Natural killer cell (primary cell): ENCODE data around the gene BUD23. TPM values are rescaled to one million over a fixed set of nuclear protein-coding genes. Genes with fewer than 3 reads are reported as not detected.
A peak's percentile ranks its signal among the peaks of the same experiment; 100 is the strongest.
"Not testable (repeated sequence)": the region's sequence is repeated elsewhere in the genome, so short reads cannot be mapped to it uniquely, and the experiment has no call there.

Experiments
- ATAC-seq, 3 donors: fragments of 150-1000 bp in 2 of 3; fragments of 200-7000 bp in 1 of 3; cut with Tn5 transposase; 1 replicate in 1 of 3; 2 replicates in 2 of 3; pipeline ENCODE4 v1.10.0; 2021; ENCODE audit warnings: mild to moderate bottlenecking in 2 of 3, moderate library complexity in 2 of 3
- DNase-seq, 2 donors: peaks; one replicate each; pipeline versions ENCODE4 v3.0.0 to v3.0.0-alpha.2; 2013 to 2021; ENCODE audit warnings: mixed read lengths in 1 of 2
- H3K27ac ChIP-seq: one replicate; pipeline ENCODE4 v1.5.1; 2013; ENCODE audit warnings: mild to moderate bottlenecking, low read length
- H3K27me3 ChIP-seq: one replicate; pipeline ENCODE4 v1.6.1; 2013; ENCODE audit warnings: low read length; ENCODE audit not compliant: control insufficient read depth, insufficient read depth
- H3K36me3 ChIP-seq: one replicate; pipeline ENCODE4 v1.6.1; 2013; ENCODE audit warnings: low read length; ENCODE audit not compliant: control insufficient read depth, insufficient read depth
- H3K4me1 ChIP-seq: one replicate; pipeline ENCODE4 v1.6.1; 2013; ENCODE audit warnings: low read length; ENCODE audit not compliant: control insufficient read depth, insufficient read depth
- H3K4me3 ChIP-seq: one replicate; pipeline ENCODE4 v1.5.1; 2013; ENCODE audit warnings: low read length
- H3K9me3 ChIP-seq: one replicate; pipeline ENCODE4 v1.6.1; 2013; ENCODE audit warnings: low read length; ENCODE audit not compliant: control insufficient read depth, insufficient read depth
- H3K27ac Mint-ChIP-seq, 2 donors: one replicate each; pipeline ENCODE4 v1.8.0; 2022; ENCODE audit warnings: mild to moderate bottlenecking in 2 of 2, mixed read lengths in 2 of 2, moderate library complexity in 1 of 2
- H3K27me3 Mint-ChIP-seq, 2 donors: one replicate each; pipeline ENCODE4 v1.8.0; 2022; ENCODE audit warnings: low read depth in 2 of 2, mixed read lengths in 2 of 2
- H3K36me3 Mint-ChIP-seq: one replicate; pipeline ENCODE4 v1.8.0; 2022; ENCODE audit warnings: mixed read lengths
- H3K4me1 Mint-ChIP-seq, 2 donors: one replicate each; pipeline ENCODE4 v1.8.0; 2022; ENCODE audit warnings: mixed read lengths in 2 of 2
- H3K4me3 Mint-ChIP-seq: one replicate; pipeline ENCODE4 v1.8.0; 2022; ENCODE audit warnings: mild to moderate bottlenecking, moderate library complexity, mixed read lengths
- H3K9me3 Mint-ChIP-seq, 2 donors: one replicate each; pipeline ENCODE4 v1.8.0; 2022; ENCODE audit warnings: mixed read lengths in 2 of 2
- CTCF ChIP-seq: fragments of 200-600 bp; IDR thresholded peaks from one replicate; pipeline ENCODE4 v1.8.0; 2022; ENCODE audit warnings: antibody characterized with exemption
- WGBS: methylation state at CpG from one replicate; pipeline ENCODE4 v1.1.7; 2013; ENCODE audit warnings: missing lambda C conversion rate; ENCODE audit not compliant: insufficient coverage; 5-methylcytosine and 5-hydroxymethylcytosine counted together
- intact Hi-C: fragments of 100-400 bp; cut with micrococcal nuclease; formaldehyde crosslinking; loops from one replicate; pipeline ENCODE4 v1.14.2; 2022
- total RNA-seq, 4 donors: library from RNA; stranded (reverse); fragments of 120-200 nt in 1 of 4; gene quantifications; one replicate each; pipeline versions ENCODE4 v1.2.3 to v1.2.4, GENCODE V29; 2013 to 2022

BUD23 gene
- total RNA-seq, 3 donors from 2014 or later (not counting 1 experiment from before 2014, with no cell fraction given) = 93.1 to 101 (median 94.2) TPM

GRCh38 chr7:73719806-73720169 is 36.4 kb downstream of the BUD23 start:
- H3K27me3 ChIP-seq = no peaks in the 10 kb centered on the region
- H3K9me3 ChIP-seq = no peaks in the 10 kb centered on the region
- H3K4me3 ChIP-seq = no peak overlapping the region
- Mint-ChIP-seq H3K9me3 (no peaks in the 10 kb centered on the region), H3K4me1 (peaks cover 24 to 31% of the 10 kb centered on the region in 2 donors), H3K27ac (peak overlapping the region; percentile 26 to 28), H3K4me3 (peak overlapping the region; percentile 83), H3K27me3 (peaks cover 0 to 3% of the 10 kb centered on the region in 2 donors), H3K36me3 (no peaks in the 10 kb centered on the region)
- 11% methylated on average over 16 of the region's 16 CpGs for WGBS
- no peak for DNase-seq
- H3K4me1 ChIP-seq = peaks cover 42% of the 10 kb centered on the region
- intact Hi-C loops = loop anchor here (2.0 to 5.0 kb wide), 2 partner anchors 19 to 37 kb away; partner anchors contain the start of genes ABHD11, BUD23 and DNAJC30
- TF ChIP-seq CTCF = no peak
- H3K36me3 ChIP-seq = no peaks in the 10 kb centered on the region
- no peak overlapping the region for H3K27ac ChIP-seq
- no peak for ATAC-seq

- H3K36me3 ChIP-seq, H3K27me3 Mint-ChIP-seq, H3K27ac ChIP-seq, H3K9me3 ChIP-seq, ATAC-seq, H3K9me3 Mint-ChIP-seq, H3K36me3 Mint-ChIP-seq, H3K4me3 ChIP-seq, H3K27me3 ChIP-seq, DNase-seq, intact Hi-C loops: not testable (repeated sequence)
- Mint-ChIP-seq H3K27ac (peak overlapping the region; percentile 26 to 28), H3K4me3 (peak overlapping the region; percentile 83), H3K4me1 (peaks cover 24 to 31% of the 10 kb centered on the region in 2 donors)
- 85% methylated on average over 8 of the region's 9 CpGs for WGBS
- peaks cover 42% of the 10 kb centered on the region for H3K4me1 ChIP-seq
Observed at GRCh38 chr7:73720443-73720842, 37.0 kb downstream of the BUD23 start.

GRCh38 chr7:73721377-73721817 is 38.0 kb downstream of the BUD23 start:
- no peaks in the 10 kb centered on the region for H3K9me3 Mint-ChIP-seq
- H3K27me3 ChIP-seq = no peaks in the 10 kb centered on the region
- peaks cover 22 to 30% of the 10 kb centered on the region in 2 donors for H3K4me1 Mint-ChIP-seq
- DNase-seq = no peak
- no peak overlapping the region for H3K27ac Mint-ChIP-seq
- peaks cover 0 to 5% of the 10 kb centered on the region in 2 donors for H3K27me3 Mint-ChIP-seq
- H3K4me3 Mint-ChIP-seq = peak overlapping the region; percentile 67
- WGBS = 98% methylated on average over 3 of the region's 3 CpGs
- no peaks in the 10 kb centered on the region for H3K36me3 Mint-ChIP-seq
- no peak for ATAC-seq
- no peak for TF ChIP-seq CTCF
- H3K9me3 ChIP-seq = no peaks in the 10 kb centered on the region
- no peak overlapping the region for H3K4me3 ChIP-seq
- no peak overlapping the region for H3K27ac ChIP-seq
- intact Hi-C loops = no loop called here
- H3K4me1 ChIP-seq = peaks cover 33% of the 10 kb centered on the region
- no peaks in the 10 kb centered on the region for H3K36me3 ChIP-seq

- ATAC-seq, H3K27me3 Mint-ChIP-seq, H3K4me3 Mint-ChIP-seq, H3K9me3 Mint-ChIP-seq, DNase-seq, intact Hi-C loops, H3K4me3 ChIP-seq, H3K36me3 ChIP-seq, H3K9me3 ChIP-seq, H3K27ac Mint-ChIP-seq, H3K27ac ChIP-seq, H3K27me3 ChIP-seq, H3K36me3 Mint-ChIP-seq: not testable (repeated sequence)
- 84% methylated on average over 4 of the region's 4 CpGs for WGBS
- peaks cover 25% of the 10 kb centered on the region for H3K4me1 ChIP-seq
- peaks cover 17 to 22% of the 10 kb centered on the region in 2 donors for H3K4me1 Mint-ChIP-seq
Observed at GRCh38 chr7:73722182-73722581, 38.8 kb downstream of the BUD23 start.
